GM12878 (cell line): ENCODE results near the gene PHACTR3. TPM values are rescaled to one million over a fixed set of nuclear protein-coding genes. Genes with fewer than 3 reads are reported as not detected.

Experiments
- ATAC-seq: fragments of 200-7000 bp; cut with Tn5 transposase; 3 replicates; pipeline ENCODE4 v1.9.1; 2020; ENCODE audit warnings: mild to moderate bottlenecking, moderate library complexity
- BruUV-seq: library from RNA; stranded (reverse); fragments of 400-500 nt; replicated peaks from 2 replicates; lab custom pipeline; 2021; lab: Mats Ljungman, UMichigan
- CTCF ChIA-PET: fragments of 300-600 bp; sonication (Branson Sonifier 250); formaldehyde crosslinking; extraction: SDS; loops from one replicate; lab custom pipeline; 2021; ENCODE audit warnings: inconsistent platforms; lab: Yijun Ruan, JAX
- POLR2A ChIA-PET: fragments of 350-600 bp; formaldehyde crosslinking; extraction: SDS; loops from one replicate; lab custom pipeline; 2021; ENCODE audit warnings: inconsistent platforms; lab: Charles Lee
- RAD21 ChIA-PET: fragments of 300-600 bp; sonication (Branson Sonifier 250); formaldehyde crosslinking; loops from one replicate; lab custom pipeline; 2023; ENCODE audit warnings: antibody characterized with exemption; ENCODE audit not compliant: unreplicated experiment; lab: Charles Lee
- SMC1A ChIA-PET: fragments of 300-600 bp; sonication (Branson Sonifier 250); formaldehyde crosslinking; loops from one replicate; lab custom pipeline; 2023; ENCODE audit not compliant: unreplicated experiment, uncharacterized antibody; lab: Charles Lee
- DNase-seq: peaks from one replicate; pipeline ENCODE4 v3.0.0-alpha.2; 2011; ENCODE audit warnings: low read depth, low spot score
- FAIRE-seq: peaks from 3 replicates; lab custom pipeline; 2011; peaks lifted over from hg19 to GRCh38; lab: Jason Lieb, UNC
- H2AFZ ChIP-seq: 2 replicates; pipeline ENCODE4 v1.6.0; 2011; ENCODE audit warnings: low read depth, low read length, control low read depth; ENCODE audit not compliant: control insufficient read depth
- H3K27ac ChIP-seq: 2 replicates; pipeline ENCODE4 v1.5.1; 2011; ENCODE audit warnings: control low read depth; ENCODE audit not compliant: control insufficient read depth, insufficient read depth
- H3K27me3 ChIP-seq, 2 experiments: replicated peaks in 1 of 2; 2 replicates each; pipeline versions ENCODE4 v1.6.0 to v1.6.1; 2011; ENCODE audit warnings: low read length in 1 of 2; ENCODE audit not compliant: control insufficient read depth in 2 of 2, insufficient read depth in 2 of 2
- H3K36me3 ChIP-seq, 2 experiments: 2 replicates each; pipeline ENCODE4 v1.5.1; 2011; ENCODE audit warnings: low read length in 1 of 2; ENCODE audit not compliant: control insufficient read depth in 2 of 2, insufficient read depth in 2 of 2
- H3K4me1 ChIP-seq: 2 replicates; pipeline ENCODE4 v1.6.1; 2011; ENCODE audit warnings: mild to moderate bottlenecking, low read length, moderate library complexity, mixed read lengths; ENCODE audit not compliant: control insufficient read depth, insufficient read depth
- H3K4me2 ChIP-seq: 2 replicates; pipeline ENCODE4 v1.6.0; 2011; ENCODE audit warnings: control low read depth; ENCODE audit not compliant: control insufficient read depth, insufficient read depth
- H3K4me3 ChIP-seq: fragments of 200-600 bp; sonication (generic); 2 replicates; pipeline ENCODE4 v1.5.1; 2016
- H3K79me2 ChIP-seq: 2 replicates; pipeline ENCODE4 v1.6.0; 2011; ENCODE audit warnings: low read length; ENCODE audit not compliant: control insufficient read depth, insufficient read depth
- H3K9ac ChIP-seq: 2 replicates; pipeline ENCODE4 v1.8.0; 2011; ENCODE audit warnings: low read length, control low read depth, mixed read lengths; ENCODE audit not compliant: control insufficient read depth, insufficient read depth
- H3K9me3 ChIP-seq: replicated peaks from 3 replicates; pipeline ENCODE4 v1.5.1; 2011; ENCODE audit warnings: mild to moderate bottlenecking, low read length; ENCODE audit not compliant: control insufficient read depth, insufficient read depth
- H4K20me1 ChIP-seq: 2 replicates; pipeline ENCODE4 v1.6.0; 2011; ENCODE audit not compliant: control insufficient read depth, insufficient read depth
- BACH1 ChIP-seq: fragments of 450-650 bp; IDR thresholded peaks from 2 replicates; pipeline ENCODE4 v1.6.1; 2017; ENCODE audit warnings: mild to moderate bottlenecking, borderline replicate concordance
- CREB1 ChIP-seq: IDR thresholded peaks from 2 replicates; pipeline ENCODE4 v1.6.1; 2012; ENCODE audit warnings: low read depth, mild to moderate bottlenecking, inconsistent platforms
- MEF2B ChIP-seq: fragments of 450-650 bp; IDR thresholded peaks from 2 replicates; pipeline ENCODE4 v1.6.1; 2018; ENCODE audit warnings: mild to moderate bottlenecking, moderate library complexity; ENCODE audit not compliant: partially characterized antibody, poor library complexity, severe bottlenecking
- NBN ChIP-seq: fragments of 450-650 bp; IDR thresholded peaks from 2 replicates; pipeline ENCODE4 v1.6.1; 2016
- PML ChIP-seq: IDR thresholded peaks from 2 replicates; pipeline ENCODE4 v1.6.1; 2012; ENCODE audit warnings: low read length, inconsistent platforms
- RAD51 ChIP-seq: fragments of 450-650 bp; IDR thresholded peaks from 2 replicates; pipeline ENCODE4 v1.6.1; 2016; ENCODE audit warnings: moderate library complexity, mild to moderate bottlenecking, inconsistent platforms
- RFX5 ChIP-seq: IDR thresholded peaks from 2 replicates; pipeline ENCODE4 v1.6.1; 2011; ENCODE audit warnings: low read depth, low read length, improper control_type of control experiment
- SREBF1 ChIP-seq: IDR thresholded peaks from 2 replicates; pipeline ENCODE4 v1.6.1; 2012; ENCODE audit warnings: mild to moderate bottlenecking, low read length
- SUPT20H ChIP-seq: IDR thresholded peaks from 2 replicates; pipeline ENCODE4 v1.6.1; 2011; ENCODE audit warnings: low read depth, mild to moderate bottlenecking, low read length, moderate library complexity, borderline replicate concordance; ENCODE audit not compliant: control insufficient read depth
- TARDBP ChIP-seq: IDR thresholded peaks from 2 replicates; pipeline ENCODE4 v1.6.1; 2016; ENCODE audit warnings: borderline replicate concordance
- WGBS: methylation state at CpG from one replicate; pipeline ENCODE4 v1.1.6; 2016; ENCODE audit warnings: low lambda C conversion rate; ENCODE audit not compliant: insufficient replicate concordance, insufficient coverage; ENCODE audit errors: missing lambda C conversion rate; 5-methylcytosine and 5-hydroxymethylcytosine counted together
- in situ Hi-C: fragments of 300-500 bp; cut with MboI; formaldehyde crosslinking; loops from 9 replicates; pipeline ENCODE4 v1.14.3; 2018; ENCODE audit warnings: mixed read lengths
- intact Hi-C: fragments of 100-400 bp; cut with micrococcal nuclease; formaldehyde crosslinking; loops from one replicate; pipeline ENCODE4 v1.14.2; 2022; ENCODE audit not compliant: unreplicated experiment
- polyA plus RNA-seq, 11 experiments: library from polyadenylated mRNA; depleted of rRNA in 4 of 11; unstranded in 6 of 11; stranded (reverse) in 5 of 11; fragments of >200 nt; fragmentation: Nextera tagmentation in 4 of 11; fragmentation: Illumina TruSeq in 1 of 11; extraction: Ambion mirVana in 4 of 11; extraction: Trizol in 1 of 11; gene quantifications; 1 replicate in 1 of 11; 2 replicates in 10 of 11; pipeline versions ENCODE4 v1.2.1 to v1.2.3, GENCODE V29; 2011 to 2016; ENCODE audit warnings: inconsistent platforms in 2 of 11, missing spikeins in 2 of 11, low read depth in 1 of 11
- total RNA-seq, 4 experiments: library from RNA; depleted of rRNA in 3 of 4; stranded (reverse); fragments of >200 nt in 3 of 4; fragmentation: Illumina TruSeq in 1 of 4; extraction: Trizol in 1 of 4; gene quantifications; 2 replicates each; pipeline versions ENCODE4 v1.2.1 to v1.2.3, GENCODE V29; 2013 to 2021
- TF ChIP-seq, protein P1 (sequence below): fragments of 450-650 bp; IDR thresholded peaks from 2 replicates; pipeline ENCODE4 v1.6.1; 2017; ENCODE audit warnings: low read depth, mild to moderate bottlenecking, moderate library complexity

PHACTR3 gene
- total and polyA plus RNA-seq, 10 of the 15 experiments (the other 5 are each of a cell fraction or from before 2014, with no cell fraction given), result 0.17 to 2.7 (median 0.27) TPM; not detected in 1

DNA sequence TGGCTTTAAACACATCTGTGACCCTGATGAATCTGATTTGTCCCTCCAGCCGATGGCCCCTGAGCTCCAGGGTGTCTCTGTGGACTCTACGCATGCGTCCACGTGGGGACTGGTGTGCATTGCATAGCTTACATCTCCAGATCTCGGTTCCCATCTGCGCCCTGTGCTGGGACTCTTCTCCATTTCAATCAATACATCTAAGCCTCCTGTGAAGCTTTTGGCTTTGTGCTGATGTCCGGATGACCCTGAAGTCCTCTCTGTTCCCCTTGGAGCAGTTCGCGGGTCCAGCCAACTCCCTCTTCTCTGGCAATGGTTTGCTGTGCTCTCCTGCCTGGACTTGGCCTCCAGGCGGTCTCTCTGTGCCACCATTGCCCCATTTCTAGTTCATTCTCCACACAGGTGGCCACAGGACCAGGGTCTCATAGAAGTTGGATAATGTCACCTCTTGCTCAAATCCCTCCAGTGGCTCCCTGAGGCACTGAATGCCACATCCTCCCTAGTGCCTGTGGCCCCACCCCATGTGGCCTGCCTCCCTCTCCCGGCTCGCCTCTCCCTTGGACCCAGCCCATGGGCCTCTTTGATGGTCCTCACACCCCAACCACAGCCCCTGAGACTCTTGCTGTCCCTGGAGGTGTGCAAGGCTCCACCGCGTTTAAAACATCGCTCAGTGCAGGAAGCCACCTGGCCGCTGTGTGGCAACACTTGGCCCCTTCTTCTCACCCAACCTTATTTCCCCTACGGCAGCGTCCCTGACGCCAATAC is 173.7 kb downstream of the PHACTR3 start:
- in situ Hi-C loops (loop anchor here (25.0 kb wide), 1 partner anchor 1559 kb away; no protein-coding TSS in a partner anchor), intact Hi-C loops (no loop called here)
- TF ChIP-seq SREBF1 (no peak), SUPT20H (no peak), MEF2B (no peak), TARDBP (no peak), CREB1 (no peak), RAD51 (no peak), RFX5 (no peak), NBN (no peak), BACH1 (no peak), PML (no peak)
- TF ChIP-seq, protein P1, sequence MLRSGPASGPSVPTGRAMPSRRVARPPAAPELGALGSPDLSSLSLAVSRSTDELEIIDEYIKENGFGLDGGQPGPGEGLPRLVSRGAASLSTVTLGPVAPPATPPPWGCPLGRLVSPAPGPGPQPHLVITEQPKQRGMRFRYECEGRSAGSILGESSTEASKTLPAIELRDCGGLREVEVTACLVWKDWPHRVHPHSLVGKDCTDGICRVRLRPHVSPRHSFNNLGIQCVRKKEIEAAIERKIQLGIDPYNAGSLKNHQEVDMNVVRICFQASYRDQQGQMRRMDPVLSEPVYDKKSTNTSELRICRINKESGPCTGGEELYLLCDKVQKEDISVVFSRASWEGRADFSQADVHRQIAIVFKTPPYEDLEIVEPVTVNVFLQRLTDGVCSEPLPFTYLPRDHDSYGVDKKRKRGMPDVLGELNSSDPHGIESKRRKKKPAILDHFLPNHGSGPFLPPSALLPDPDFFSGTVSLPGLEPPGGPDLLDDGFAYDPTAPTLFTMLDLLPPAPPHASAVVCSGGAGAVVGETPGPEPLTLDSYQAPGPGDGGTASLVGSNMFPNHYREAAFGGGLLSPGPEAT, result no peak
- H3K9me3 ChIP-seq, result no peaks in the 10 kb centered on the region
- CTCF ChIA-PET, result interaction anchor here (2.0 kb wide), 1 partner anchor 72 kb away, joined by 5 read pairs; no protein-coding TSS in a partner anchor
- WGBS, result 42% methylated on average over 18 of the region's 19 CpGs
- H3K36me3 ChIP-seq, result no peaks in the 10 kb centered on the region
- POLR2A ChIA-PET, result no interaction called here
- H3K27ac ChIP-seq, result no peak overlapping the region
- H3K4me1 ChIP-seq, result no peaks in the 10 kb centered on the region
- no peak overlapping the region for H3K4me2 ChIP-seq
- H3K27me3 ChIP-seq, result no peaks in the 10 kb centered on the region
- no TSS peak for BruUV-seq
- ATAC-seq (no peak), FAIRE-seq (no peak), DNase-seq (no peak)
- H4K20me1 ChIP-seq, result no peaks in the 10 kb centered on the region
- H3K9ac ChIP-seq, result no peak overlapping the region
- H3K79me2 ChIP-seq, result no peaks in the 10 kb centered on the region
- RAD21 ChIA-PET, result no interaction called here
- H2AFZ ChIP-seq, result no peak overlapping the region
- no peak overlapping the region for H3K4me3 ChIP-seq
- SMC1A ChIA-PET, result interaction anchor here (1.1 kb wide), 1 partner anchor 72 kb away, joined by 3 read pairs; no protein-coding TSS in a partner anchor
